Measurements from ENCODE around the gene RNF224.
"Not testable (repeated sequence)": the region's sequence is repeated elsewhere in the genome, so short reads cannot be mapped to it uniquely, and the experiment has no call there.

DNA sequence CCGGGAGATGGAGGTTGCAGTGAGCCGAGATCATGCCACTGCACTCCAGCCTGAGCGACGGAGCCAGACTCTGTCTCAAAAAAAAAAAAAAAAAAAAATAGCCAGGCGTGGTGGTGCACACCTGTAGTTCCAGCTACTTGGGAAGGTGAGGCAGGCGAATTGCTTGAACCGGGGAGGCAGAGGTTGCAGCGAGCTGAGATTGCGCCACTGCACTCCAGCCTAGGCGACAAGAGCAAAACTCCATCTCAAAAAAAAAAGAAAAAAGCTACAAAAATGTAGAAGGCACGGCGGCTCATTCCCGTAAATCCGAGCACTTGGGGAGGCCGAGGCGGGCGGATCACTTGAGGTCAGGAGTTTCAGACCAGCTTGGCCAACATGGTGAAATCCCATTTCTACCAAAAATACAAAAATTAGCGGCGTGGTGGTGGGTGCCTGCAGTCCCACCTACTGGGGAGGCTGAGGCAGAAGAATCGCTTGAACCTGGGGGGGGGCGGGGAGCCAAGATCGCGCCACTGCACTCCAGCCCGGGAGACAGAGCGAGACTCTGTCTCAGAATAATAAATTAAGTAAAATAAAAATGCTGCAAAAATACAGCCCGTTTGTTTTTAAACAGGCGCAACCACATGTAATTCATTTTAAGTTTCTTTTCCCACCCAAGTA lies 12.4 kb downstream of the RNF224 start:
- TF ChIP-seq, protein P1, sequence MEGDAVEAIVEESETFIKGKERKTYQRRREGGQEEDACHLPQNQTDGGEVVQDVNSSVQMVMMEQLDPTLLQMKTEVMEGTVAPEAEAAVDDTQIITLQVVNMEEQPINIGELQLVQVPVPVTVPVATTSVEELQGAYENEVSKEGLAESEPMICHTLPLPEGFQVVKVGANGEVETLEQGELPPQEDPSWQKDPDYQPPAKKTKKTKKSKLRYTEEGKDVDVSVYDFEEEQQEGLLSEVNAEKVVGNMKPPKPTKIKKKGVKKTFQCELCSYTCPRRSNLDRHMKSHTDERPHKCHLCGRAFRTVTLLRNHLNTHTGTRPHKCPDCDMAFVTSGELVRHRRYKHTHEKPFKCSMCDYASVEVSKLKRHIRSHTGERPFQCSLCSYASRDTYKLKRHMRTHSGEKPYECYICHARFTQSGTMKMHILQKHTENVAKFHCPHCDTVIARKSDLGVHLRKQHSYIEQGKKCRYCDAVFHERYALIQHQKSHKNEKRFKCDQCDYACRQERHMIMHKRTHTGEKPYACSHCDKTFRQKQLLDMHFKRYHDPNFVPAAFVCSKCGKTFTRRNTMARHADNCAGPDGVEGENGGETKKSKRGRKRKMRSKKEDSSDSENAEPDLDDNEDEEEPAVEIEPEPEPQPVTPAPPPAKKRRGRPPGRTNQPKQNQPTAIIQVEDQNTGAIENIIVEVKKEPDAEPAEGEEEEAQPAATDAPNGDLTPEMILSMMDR (IDR thresholded peaks at IDR 0.05; ENCODE audit: low read depth, low read length, missing input control) = not testable (repeated sequence)
- not testable (repeated sequence) for TF ChIP-seq YY1, RAD21, NR2F2 (IDR thresholded peaks at IDR 0.05)
- TF ChIP-seq, protein P2, sequence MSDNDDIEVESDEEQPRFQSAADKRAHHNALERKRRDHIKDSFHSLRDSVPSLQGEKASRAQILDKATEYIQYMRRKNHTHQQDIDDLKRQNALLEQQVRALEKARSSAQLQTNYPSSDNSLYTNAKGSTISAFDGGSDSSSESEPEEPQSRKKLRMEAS (IDR thresholded peaks at IDR 0.05) = not testable (repeated sequence)
